ENCODE results near the gene KRT7. TPM values are rescaled to one million over a fixed set of nuclear protein-coding genes. Genes with fewer than 3 reads are reported as not detected.

Gene KRT7
- total and polyA plus RNA-seq, 2 donors (not counting 3 experiments of a cell fraction or from before 2014, with no cell fraction given): 120 to 293 TPM

GRCh38 chr12:52202361-52203078 is 30.5 kb upstream of the KRT7 start:
- no peak overlapping the region for H3K4me3 ChIP-seq (replicated peaks in 1 of 3; ENCODE audit: insufficient read depth in 1 of 3, low read depth in 1 of 3, low read length in 3 of 3)

More at GRCh38 chr12:52202361-52203078, 30.5 kb upstream of the KRT7 start:
- dilution Hi-C loops (cut with MboI; ENCODE audit: extremely low pct_ligation_motif_present, low sequenced_read_pairs) (no loop called here), intact Hi-C loops (cut with micrococcal nuclease) (no loop called here)
- CTCF ChIA-PET: interaction anchor here (1.0 to 1.4 kb wide), 3 partner anchors 9 to 30 kb away, joined by 3 to 9 read pairs (median 3); no protein-coding TSS in a partner anchor
- POLR2A ChIA-PET: no interaction called here
- H3K4me1 ChIP-seq (ENCODE audit: control insufficient read depth, extremely low read depth, insufficient read depth, low read length): peaks cover 13% of the 10 kb centered on the region
- no peaks in the 10 kb centered on the region for H3K36me3 ChIP-seq (ENCODE audit: control insufficient read depth in 2 of 2, extremely low read depth in 1 of 2, insufficient read depth in 2 of 2, low read length in 2 of 2)
- no peak overlapping the region for H3K27ac ChIP-seq (ENCODE audit: insufficient read depth, low read depth, low read length)
- peak overlapping the region; percentile 9 for H3K4me2 ChIP-seq (ENCODE audit: insufficient read depth, low read length)
- no peaks in the 10 kb centered on the region for H3K27me3 ChIP-seq (ENCODE audit: control insufficient read depth in 2 of 2, insufficient read depth in 2 of 2, low read length in 2 of 2)
- H2AFZ ChIP-seq (ENCODE audit: low read depth, low read length): peak overlapping the region; percentile 74
- H4K20me1 ChIP-seq (replicated peaks; ENCODE audit: control insufficient read depth, extremely low read depth, insufficient read depth, low read length): no peaks in the 10 kb centered on the region
- H3K9me1 ChIP-seq (replicated peaks; ENCODE audit: control insufficient read depth, extremely low read depth, insufficient read depth, low read length): no peaks in the 10 kb centered on the region
- no peak for DNase-seq (ENCODE audit: low read depth, low spot score)
- no peak for TF ChIP-seq MYC (IDR thresholded peaks at IDR 0.05; ENCODE audit: low read depth, low read length)
- no peak for TF ChIP-seq FOS (IDR thresholded peaks at IDR 0.05; ENCODE audit: borderline replicate concordance, insufficient read depth, low read length)
- no peak for TF ChIP-seq POLR2AphosphoS5 (IDR thresholded peaks at IDR 0.05; ENCODE audit: insufficient read depth, low read depth, low read length)
- no peak for TF ChIP-seq MAX (IDR thresholded peaks at IDR 0.05; ENCODE audit: insufficient read depth, insufficient read length)
- no peak for TF ChIP-seq GATA2 (IDR thresholded peaks at IDR 0.05; ENCODE audit: insufficient read depth, insufficient read length, low read depth, low read length)
- TF ChIP-seq EZH2 (IDR thresholded peaks at IDR 0.05; ENCODE audit: borderline replicate concordance, low read depth, low read length, severe bottlenecking): no peak
- TF ChIP-seq POLR2A (IDR thresholded peaks at IDR 0.05; ENCODE audit: low read depth, low read length): no peak
- TF ChIP-seq CTCF (IDR thresholded peaks at IDR 0.05; ENCODE audit: extremely low read depth in 1 of 2, insufficient read depth in 1 of 2, low read depth in 1 of 2, low read length in 2 of 2): no peak
- TF ChIP-seq JUN (IDR thresholded peaks at IDR 0.05; ENCODE audit: borderline replicate concordance, insufficient read depth, insufficient read length, low read depth): no peak
- H3K79me2 ChIP-seq (ENCODE audit: control insufficient read depth, insufficient read depth, low read length): no peaks in the 10 kb centered on the region
- no peaks in the 10 kb centered on the region for H3K9me3 ChIP-seq (replicated peaks; ENCODE audit: control insufficient read depth, insufficient read depth, low read length)
- BruUV-seq (replicated peaks): no TSS peak
- no peak for FAIRE-seq
- peak overlapping the region; percentile 33 for H3K9ac ChIP-seq (replicated peaks; ENCODE audit: extremely low read depth, insufficient read depth, low read length)
